Esophagus muscularis mucosa (tissue), 3 donors: Measurements from ENCODE around the gene RMND5B.
"Not testable (repeated sequence)": the region's sequence is repeated elsewhere in the genome, so short reads cannot be mapped to it uniquely, and the experiment has no call there.

Experiments
- CTCF ChIP-seq, 3 experiments: fragments of 200-600 bp in 2 of 3; fragments of 450-650 bp in 1 of 3; sonication (generic) in 2 of 3; IDR thresholded peaks; one replicate each; pipeline ENCODE4 v1.5.1; 2017 to 2019; ENCODE audit warnings: antibody characterized with exemption in 3 of 3, mild to moderate bottlenecking in 2 of 3, moderate library complexity in 1 of 3
- POLR2A ChIP-seq: fragments of 450-650 bp; IDR thresholded peaks from one replicate; pipeline ENCODE4 v1.6.1; 2017; ENCODE audit warnings: antibody characterized with exemption, moderate library complexity, mild to moderate bottlenecking, low read depth
- POLR2AphosphoS5 ChIP-seq, 2 donors: sonication (generic); formaldehyde crosslinking; IDR thresholded peaks; one replicate each; pipeline ENCODE4 v1.6.1; 2017; ENCODE audit warnings: antibody characterized with exemption in 2 of 2

GRCh38 chr5:178087199-178087598, 43.6 kb upstream of the RMND5B start:
- not testable (repeated sequence) for TF ChIP-seq POLR2A; CTCF (IDR thresholded peaks at IDR 0.05); POLR2AphosphoS5 (IDR thresholded peaks at IDR 0.05)
